ENCODE data around the gene PLCB4.
"Not testable (repeated sequence)": the region's sequence is repeated elsewhere in the genome, so short reads cannot be mapped to it uniquely, and the experiment has no call there.

Gene PLCB4

GRCh38 chr20:9368893-9369292, 300.0 kb downstream of the PLCB4 start:
- no peak overlapping the region for H3K4me3 Mint-ChIP-seq
- H3K4me1 Mint-ChIP-seq: no peaks in the 10 kb centered on the region
- H3K27me3 Mint-ChIP-seq: no peaks in the 10 kb centered on the region
- no peaks in the 10 kb centered on the region for H3K9me3 Mint-ChIP-seq
- ATAC-seq (replicated peaks; ENCODE audit: extremely low read depth, poor library complexity, severe bottlenecking): no peak
- no peaks in the 10 kb centered on the region for H3K36me3 Mint-ChIP-seq (ENCODE audit: insufficient read depth)
- no peak overlapping the region for H3K27ac Mint-ChIP-seq (ENCODE audit: low read depth)
- no peak for DNase-seq (ENCODE audit: low spot score in 2 of 2)

DNA sequence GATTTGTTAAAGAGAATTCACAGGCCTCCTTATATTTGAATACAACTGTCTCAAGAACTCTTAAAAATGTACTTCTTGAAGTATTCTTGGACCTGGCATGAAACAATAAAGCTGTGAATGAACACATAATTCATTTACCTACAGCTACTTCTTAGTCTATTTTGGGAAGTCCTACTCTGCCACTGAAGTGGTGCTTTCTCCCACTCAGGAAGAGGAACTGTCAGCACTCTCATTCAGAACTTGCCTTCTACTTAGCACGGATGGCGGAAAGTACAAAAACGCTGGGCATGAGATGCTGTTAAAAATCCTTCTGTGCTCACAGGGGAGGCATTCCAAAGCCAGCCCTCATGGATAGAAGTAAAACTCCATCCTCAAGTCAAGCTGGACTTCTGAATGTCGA, 300.7 kb downstream of the PLCB4 start:
- H3K9me3 Mint-ChIP-seq: no peaks in the 10 kb centered on the region
- H3K4me1 Mint-ChIP-seq: no peaks in the 10 kb centered on the region
- ATAC-seq (replicated peaks; ENCODE audit: extremely low read depth, poor library complexity, severe bottlenecking) (no peak), DNase-seq (ENCODE audit: low spot score in 2 of 2) (no peak)
- H3K36me3 Mint-ChIP-seq (ENCODE audit: insufficient read depth): no peaks in the 10 kb centered on the region
- no peak overlapping the region for H3K27ac Mint-ChIP-seq (ENCODE audit: low read depth)
- no peak overlapping the region for H3K4me3 Mint-ChIP-seq
- H3K27me3 Mint-ChIP-seq: no peaks in the 10 kb centered on the region

GRCh38 chr20:9374072-9374471, 305.2 kb downstream of the PLCB4 start:
- Mint-ChIP-seq H3K9me3 (no peaks in the 10 kb centered on the region), H3K27ac (ENCODE audit: low read depth) (no peak overlapping the region), H3K27me3 (no peaks in the 10 kb centered on the region), H3K4me3 (no peak overlapping the region), H3K4me1 (no peaks in the 10 kb centered on the region), H3K36me3 (ENCODE audit: insufficient read depth) (no peaks in the 10 kb centered on the region)
- DNase-seq (ENCODE audit: low spot score in 2 of 2): no peak
- no peak for ATAC-seq (replicated peaks; ENCODE audit: extremely low read depth, poor library complexity, severe bottlenecking)

GRCh38 chr20:9374480-9374879, 305.6 kb downstream of the PLCB4 start:
- Mint-ChIP-seq H3K4me3 (no peak overlapping the region), H3K9me3 (no peaks in the 10 kb centered on the region), H3K27me3 (no peaks in the 10 kb centered on the region), H3K4me1 (no peaks in the 10 kb centered on the region), H3K36me3 (ENCODE audit: insufficient read depth) (no peaks in the 10 kb centered on the region), H3K27ac (ENCODE audit: low read depth) (no peak overlapping the region)
- ATAC-seq (replicated peaks; ENCODE audit: extremely low read depth, poor library complexity, severe bottlenecking): no peak
- DNase-seq (ENCODE audit: low spot score in 2 of 2): no peak

DNA sequence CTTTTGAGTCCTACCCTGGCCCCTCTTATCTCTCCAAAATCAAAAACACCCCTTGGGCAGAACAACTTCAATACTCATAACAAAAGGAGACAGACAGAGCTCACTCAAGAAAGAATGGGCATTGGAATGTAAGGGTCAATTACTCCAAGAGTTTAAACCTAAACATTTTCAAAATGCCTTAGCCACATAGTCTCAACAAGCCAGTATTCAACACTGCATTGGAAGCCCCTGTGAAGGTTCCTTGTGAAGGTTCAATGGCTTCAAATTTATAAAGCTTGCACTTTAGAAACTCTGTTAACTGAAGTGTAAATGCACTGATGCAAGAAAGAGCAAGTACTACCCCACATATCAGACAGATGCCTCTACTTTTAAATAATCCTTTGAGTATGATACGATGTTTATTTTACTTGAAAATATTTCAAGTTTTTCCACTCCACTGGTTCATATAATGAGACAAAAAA, 306.4 kb downstream of the PLCB4 start:
- no peak overlapping the region for H3K4me3 Mint-ChIP-seq
- H3K36me3 Mint-ChIP-seq (ENCODE audit: insufficient read depth): no peaks in the 10 kb centered on the region
- DNase-seq (ENCODE audit: low spot score in 2 of 2) (no peak), ATAC-seq (replicated peaks; ENCODE audit: extremely low read depth, poor library complexity, severe bottlenecking) (no peak)
- no peaks in the 10 kb centered on the region for H3K9me3 Mint-ChIP-seq
- H3K4me1 Mint-ChIP-seq: no peaks in the 10 kb centered on the region
- H3K27me3 Mint-ChIP-seq: no peaks in the 10 kb centered on the region
- H3K27ac Mint-ChIP-seq (ENCODE audit: low read depth): no peak overlapping the region

DNA sequence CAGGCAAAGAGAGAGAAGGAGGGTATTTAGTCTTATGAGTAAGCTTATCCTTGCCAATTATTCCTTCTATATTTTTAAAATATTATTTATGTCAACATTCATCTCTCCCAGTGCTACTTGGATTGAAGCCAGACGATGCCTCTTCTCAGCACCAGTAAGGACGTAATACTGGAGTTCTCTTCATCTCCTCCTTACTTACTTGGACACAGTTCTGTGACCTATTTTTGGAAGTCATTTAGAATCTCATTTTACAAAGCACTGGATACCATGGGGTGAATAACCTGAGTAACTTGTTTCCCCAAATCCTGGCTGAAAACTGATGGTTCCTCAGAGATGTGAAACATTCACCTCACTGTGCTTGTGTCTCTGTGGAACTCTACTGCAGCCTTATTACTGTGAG, 308.1 kb downstream of the PLCB4 start:
- Mint-ChIP-seq H3K27me3 (no peaks in the 10 kb centered on the region), H3K4me3 (no peak overlapping the region), H3K27ac (ENCODE audit: low read depth) (no peak overlapping the region), H3K36me3 (ENCODE audit: insufficient read depth) (no peaks in the 10 kb centered on the region), H3K4me1 (no peaks in the 10 kb centered on the region), H3K9me3 (no peaks in the 10 kb centered on the region)
- ATAC-seq (replicated peaks; ENCODE audit: extremely low read depth, poor library complexity, severe bottlenecking) (no peak), DNase-seq (ENCODE audit: low spot score in 2 of 2) (no peak)

- H3K4me3 Mint-ChIP-seq; H3K9me3 Mint-ChIP-seq; H3K4me1 Mint-ChIP-seq; ATAC-seq (replicated peaks; ENCODE audit: extremely low read depth, poor library complexity, severe bottlenecking); H3K27ac Mint-ChIP-seq (ENCODE audit: low read depth); H3K27me3 Mint-ChIP-seq; H3K36me3 Mint-ChIP-seq (ENCODE audit: insufficient read depth); DNase-seq (ENCODE audit: low spot score in 2 of 2): not testable (repeated sequence)
Observed at GRCh38 chr20:9385345-9386310, 316.7 kb downstream of the PLCB4 start.

GRCh38 chr20:9388160-9388812, 319.4 kb downstream of the PLCB4 start:
- DNase-seq (ENCODE audit: low spot score in 2 of 2) (no peak), ATAC-seq (replicated peaks; ENCODE audit: extremely low read depth, poor library complexity, severe bottlenecking) (no peak)
- Mint-ChIP-seq H3K9me3 (no peaks in the 10 kb centered on the region), H3K27ac (ENCODE audit: low read depth) (no peak overlapping the region), H3K4me3 (no peak overlapping the region), H3K27me3 (no peaks in the 10 kb centered on the region), H3K36me3 (ENCODE audit: insufficient read depth) (no peaks in the 10 kb centered on the region), H3K4me1 (peaks cover 5% of the 10 kb centered on the region)

GRCh38 chr20:9388813-9389161, 319.9 kb downstream of the PLCB4 start:
- no peak for ATAC-seq (replicated peaks; ENCODE audit: extremely low read depth, poor library complexity, severe bottlenecking)
- peaks cover 5% of the 10 kb centered on the region for H3K4me1 Mint-ChIP-seq
- H3K27ac Mint-ChIP-seq (ENCODE audit: low read depth): no peak overlapping the region
- DNase-seq (ENCODE audit: low spot score in 2 of 2): no peak
- H3K9me3 Mint-ChIP-seq: no peaks in the 10 kb centered on the region
- H3K27me3 Mint-ChIP-seq: no peaks in the 10 kb centered on the region
- no peak overlapping the region for H3K4me3 Mint-ChIP-seq
- H3K36me3 Mint-ChIP-seq (ENCODE audit: insufficient read depth): no peaks in the 10 kb centered on the region

- H3K36me3 Mint-ChIP-seq (ENCODE audit: insufficient read depth): no peaks in the 10 kb centered on the region
- ATAC-seq (replicated peaks; ENCODE audit: extremely low read depth, poor library complexity, severe bottlenecking) (no peak), DNase-seq (ENCODE audit: low spot score in 2 of 2) (no peak)
- no peaks in the 10 kb centered on the region for H3K9me3 Mint-ChIP-seq
- H3K4me1 Mint-ChIP-seq: peaks cover 5% of the 10 kb centered on the region
- H3K4me3 Mint-ChIP-seq: no peak overlapping the region
- no peak overlapping the region for H3K27ac Mint-ChIP-seq (ENCODE audit: low read depth)
- H3K27me3 Mint-ChIP-seq: no peaks in the 10 kb centered on the region
Observed at GRCh38 chr20:9389346-9389745, 320.5 kb downstream of the PLCB4 start.

DNA sequence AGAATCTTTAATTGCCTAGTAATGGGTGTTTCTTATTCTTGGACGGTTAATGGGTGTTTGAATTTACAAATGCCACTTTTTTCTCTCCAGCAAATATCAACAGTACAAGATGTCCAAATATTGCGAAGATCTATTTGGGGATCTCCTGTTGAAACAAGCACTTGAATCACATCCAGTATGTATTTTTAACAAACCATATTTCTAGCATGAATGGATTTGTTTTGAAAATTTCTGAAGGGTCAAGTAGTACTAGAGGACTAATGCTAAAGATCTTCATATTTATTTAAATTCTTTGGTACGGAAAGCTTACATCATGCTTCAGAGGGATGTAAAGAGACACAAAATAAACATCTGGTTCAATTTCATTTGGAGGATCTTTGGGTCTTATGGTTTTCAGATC, 321.6 kb downstream of the PLCB4 start:
- peaks cover 5% of the 10 kb centered on the region for H3K4me1 Mint-ChIP-seq
- no peaks in the 10 kb centered on the region for H3K9me3 Mint-ChIP-seq
- H3K4me3 Mint-ChIP-seq: no peak overlapping the region
- no peaks in the 10 kb centered on the region for H3K27me3 Mint-ChIP-seq
- DNase-seq (ENCODE audit: low spot score in 2 of 2) (no peak), ATAC-seq (replicated peaks; ENCODE audit: extremely low read depth, poor library complexity, severe bottlenecking) (no peak)
- H3K36me3 Mint-ChIP-seq (ENCODE audit: insufficient read depth): no peaks in the 10 kb centered on the region
- H3K27ac Mint-ChIP-seq (ENCODE audit: low read depth): no peak overlapping the region

DNA sequence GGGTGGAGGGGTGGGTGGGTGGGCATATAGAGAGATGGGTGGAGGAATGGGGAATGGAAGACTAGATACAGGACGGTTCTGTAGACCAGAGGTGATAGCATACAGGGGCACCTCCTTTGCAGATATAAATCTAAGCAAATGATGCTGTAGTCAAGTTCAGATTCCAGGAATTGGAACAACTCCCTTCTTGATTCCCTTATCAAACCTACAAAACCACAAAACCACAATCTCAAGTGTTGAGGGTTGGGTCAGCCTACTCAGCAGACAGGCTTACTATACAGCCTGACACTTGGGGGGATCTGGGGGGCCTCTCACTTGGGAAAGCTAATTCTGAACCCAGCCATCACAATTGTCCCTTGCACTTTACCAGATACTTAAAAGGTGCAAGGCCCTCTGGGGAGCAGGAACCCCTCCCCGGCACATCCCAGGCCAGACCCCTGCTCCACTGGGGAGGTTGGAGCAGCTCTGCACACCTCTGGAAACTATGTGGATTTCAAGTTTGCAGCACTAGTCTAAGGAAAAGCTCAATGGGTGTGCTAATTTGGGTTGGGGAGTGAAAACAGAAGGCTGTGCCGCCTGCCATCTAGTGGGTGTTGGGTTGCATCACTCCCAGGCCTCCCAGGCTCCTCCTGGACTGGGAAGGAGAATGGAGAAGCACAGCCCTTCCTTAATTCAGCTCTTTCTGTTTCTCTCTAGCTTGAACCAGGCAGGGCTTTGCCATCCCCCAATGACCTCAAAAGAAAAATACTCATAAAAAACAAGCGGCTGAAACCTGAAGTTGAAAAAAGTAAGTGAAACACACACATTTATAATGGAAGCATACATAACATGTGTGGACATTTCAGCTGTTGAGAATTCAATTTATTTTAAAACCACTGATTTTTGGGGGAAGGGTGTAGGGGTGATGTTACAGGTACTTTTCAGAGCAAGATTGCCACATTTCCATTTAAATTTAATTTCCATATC, 324.3 kb downstream of the PLCB4 start:
- DNase-seq (ENCODE audit: low spot score in 2 of 2) (no peak), ATAC-seq (replicated peaks; ENCODE audit: extremely low read depth, poor library complexity, severe bottlenecking) (no peak)
- Mint-ChIP-seq H3K9me3 (no peaks in the 10 kb centered on the region), H3K4me1 (peaks cover 5% of the 10 kb centered on the region), H3K36me3 (ENCODE audit: insufficient read depth) (peaks cover 2% of the 10 kb centered on the region), H3K4me3 (no peak overlapping the region), H3K27ac (ENCODE audit: low read depth) (no peak overlapping the region), H3K27me3 (no peaks in the 10 kb centered on the region)
